Measurements from ENCODE around the gene HOXB5. TPM values are rescaled to one million over a fixed set of nuclear protein-coding genes. Genes with fewer than 3 reads are reported as not detected.

HOXB5 gene
- total RNA-seq, 1 experiment from 2014 or later = 19.8 TPM

DNA sequence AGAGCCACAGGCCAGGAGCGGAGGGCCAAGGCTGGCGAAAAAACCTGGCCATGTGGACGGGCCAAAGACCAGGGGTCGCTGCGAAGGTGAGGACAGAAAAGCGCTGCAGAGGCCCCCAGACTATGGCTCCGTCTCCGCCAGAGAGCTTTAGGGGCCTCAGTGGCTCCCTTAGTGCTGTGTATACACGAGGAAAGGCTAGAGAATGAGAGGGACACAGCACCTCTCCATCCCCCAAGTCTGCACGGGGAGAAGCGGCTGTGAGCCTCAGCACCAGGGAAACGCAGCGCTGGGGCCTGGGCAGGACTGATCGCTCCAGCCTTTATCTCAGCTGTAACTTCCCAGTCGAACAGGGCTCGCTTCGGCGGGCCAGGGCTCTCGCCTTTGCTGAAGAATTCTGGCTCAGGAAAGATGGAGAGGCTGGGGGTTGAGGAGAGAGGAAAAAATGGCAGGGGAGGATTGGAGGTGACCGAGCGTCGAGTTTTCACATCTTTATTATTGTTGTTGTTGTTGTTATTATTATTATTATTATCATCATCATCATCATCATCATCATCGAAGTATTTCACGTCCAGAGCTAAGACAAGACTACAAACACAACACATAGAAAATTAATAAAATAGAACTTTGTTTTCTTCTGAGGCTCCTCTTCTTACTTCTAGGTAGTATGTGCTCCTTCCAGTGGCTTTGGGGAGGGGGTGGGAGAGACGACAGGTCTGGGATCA, 1.9 kb upstream of the HOXB5 start:
- Histone ChIP-seq H3K4me2 (ENCODE audit: low read length) (no peak overlapping the region), H4K20me1 (ENCODE audit: insufficient read depth) (no peaks in the 10 kb centered on the region), H3K79me2 (ENCODE audit: insufficient read depth, low read length) (peaks cover 83% of the 10 kb centered on the region), H2AFZ (ENCODE audit: low read depth, low read length, poor library complexity, severe bottlenecking) (no peak overlapping the region), H3K4me3 (replicated peaks in 1 of 2; ENCODE audit: low read depth in 1 of 2, low read length in 2 of 2) (no peak overlapping the region), H3K9ac (ENCODE audit: low read length) (no peak overlapping the region), H3K27me3 (ENCODE audit: insufficient read depth, low read length) (no peaks in the 10 kb centered on the region), H3K4me1 (ENCODE audit: control insufficient read depth in 1 of 2, insufficient read depth in 2 of 2, low read length in 2 of 2) (peaks cover 7% of the 10 kb centered on the region in 2 experiments), H3K27ac (ENCODE audit: low read depth, low read length) (no peak overlapping the region), H3K9me2 (ENCODE audit: insufficient read depth) (no peaks in the 10 kb centered on the region), H3K36me3 (ENCODE audit: control insufficient read depth in 1 of 2, insufficient read depth in 2 of 2, low read length in 2 of 2) (peaks cover 24 to 30% of the 10 kb centered on the region in 2 experiments; a peak in 3 of 4 replicates), H3K9me3 (ENCODE audit: control insufficient read depth in 1 of 2, insufficient read depth in 1 of 2, low read depth in 1 of 2, low read length in 2 of 2) (no peaks in the 10 kb centered on the region)
- BruUV-seq (replicated peaks) = no TSS peak
- intact Hi-C loops (cut with micrococcal nuclease) = no loop called here
- CTCF ChIA-PET = no interaction called here
- TF ChIP-seq ZFX (IDR thresholded peaks at IDR 0.05) (no peak), ZNF274 (IDR thresholded peaks at IDR 0.05; ENCODE audit: low read depth, low read length) (no peak), SRF (IDR thresholded peaks at IDR 0.05; ENCODE audit: low read depth) (no peak), POLR2A (IDR thresholded peaks at IDR 0.05; ENCODE audit: borderline replicate concordance, extremely low read depth, insufficient read depth, insufficient read length) (no peak), FOSL1 (IDR thresholded peaks at IDR 0.05; ENCODE audit: low read depth) (no peak), CEBPB (IDR thresholded peaks at IDR 0.05; ENCODE audit: low read depth) (no peak), POLR2AphosphoS5 (IDR thresholded peaks at IDR 0.05; ENCODE audit: low read depth, low read length) (no peak), SIN3A (IDR thresholded peaks at IDR 0.05; ENCODE audit: low read depth) (no peak)
- TF ChIP-seq, protein P1, sequence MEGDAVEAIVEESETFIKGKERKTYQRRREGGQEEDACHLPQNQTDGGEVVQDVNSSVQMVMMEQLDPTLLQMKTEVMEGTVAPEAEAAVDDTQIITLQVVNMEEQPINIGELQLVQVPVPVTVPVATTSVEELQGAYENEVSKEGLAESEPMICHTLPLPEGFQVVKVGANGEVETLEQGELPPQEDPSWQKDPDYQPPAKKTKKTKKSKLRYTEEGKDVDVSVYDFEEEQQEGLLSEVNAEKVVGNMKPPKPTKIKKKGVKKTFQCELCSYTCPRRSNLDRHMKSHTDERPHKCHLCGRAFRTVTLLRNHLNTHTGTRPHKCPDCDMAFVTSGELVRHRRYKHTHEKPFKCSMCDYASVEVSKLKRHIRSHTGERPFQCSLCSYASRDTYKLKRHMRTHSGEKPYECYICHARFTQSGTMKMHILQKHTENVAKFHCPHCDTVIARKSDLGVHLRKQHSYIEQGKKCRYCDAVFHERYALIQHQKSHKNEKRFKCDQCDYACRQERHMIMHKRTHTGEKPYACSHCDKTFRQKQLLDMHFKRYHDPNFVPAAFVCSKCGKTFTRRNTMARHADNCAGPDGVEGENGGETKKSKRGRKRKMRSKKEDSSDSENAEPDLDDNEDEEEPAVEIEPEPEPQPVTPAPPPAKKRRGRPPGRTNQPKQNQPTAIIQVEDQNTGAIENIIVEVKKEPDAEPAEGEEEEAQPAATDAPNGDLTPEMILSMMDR (IDR thresholded peaks at IDR 0.05 in 2 of 3, conservative IDR thresholded peaks at IDR 0.05 in 1 of 3; ENCODE audit: borderline replicate concordance in 1 of 3, insufficient read depth in 1 of 3, low read depth in 2 of 3, low read length in 2 of 3) = no peak
- TF ChIP-seq, protein P2, sequence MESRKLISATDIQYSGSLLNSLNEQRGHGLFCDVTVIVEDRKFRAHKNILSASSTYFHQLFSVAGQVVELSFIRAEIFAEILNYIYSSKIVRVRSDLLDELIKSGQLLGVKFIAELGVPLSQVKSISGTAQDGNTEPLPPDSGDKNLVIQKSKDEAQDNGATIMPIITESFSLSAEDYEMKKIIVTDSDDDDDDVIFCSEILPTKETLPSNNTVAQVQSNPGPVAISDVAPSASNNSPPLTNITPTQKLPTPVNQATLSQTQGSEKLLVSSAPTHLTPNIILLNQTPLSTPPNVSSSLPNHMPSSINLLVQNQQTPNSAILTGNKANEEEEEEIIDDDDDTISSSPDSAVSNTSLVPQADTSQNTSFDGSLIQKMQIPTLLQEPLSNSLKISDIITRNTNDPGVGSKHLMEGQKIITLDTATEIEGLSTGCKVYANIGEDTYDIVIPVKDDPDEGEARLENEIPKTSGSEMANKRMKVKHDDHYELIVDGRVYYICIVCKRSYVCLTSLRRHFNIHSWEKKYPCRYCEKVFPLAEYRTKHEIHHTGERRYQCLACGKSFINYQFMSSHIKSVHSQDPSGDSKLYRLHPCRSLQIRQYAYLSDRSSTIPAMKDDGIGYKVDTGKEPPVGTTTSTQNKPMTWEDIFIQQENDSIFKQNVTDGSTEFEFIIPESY (IDR thresholded peaks at IDR 0.05; ENCODE audit: extremely low read depth, insufficient replicate concordance, low read length) = no peak
- TF ChIP-seq, protein P3, sequence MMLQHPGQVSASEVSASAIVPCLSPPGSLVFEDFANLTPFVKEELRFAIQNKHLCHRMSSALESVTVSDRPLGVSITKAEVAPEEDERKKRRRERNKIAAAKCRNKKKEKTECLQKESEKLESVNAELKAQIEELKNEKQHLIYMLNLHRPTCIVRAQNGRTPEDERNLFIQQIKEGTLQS (IDR thresholded peaks at IDR 0.05) = no peak
- DNase-seq (ENCODE audit: low read depth, low spot score) = no peak
- no peak for ATAC-seq
- POLR2A ChIA-PET = no interaction called here
- RAD21 ChIA-PET (ENCODE audit: low non-redundant PET in 1 of 2, low total read pairs in 2 of 2, uncharacterized antibody in 2 of 2, unreplicated experiment in 2 of 2) = no interaction called here

All from HCT116 (cell line).